Naive thymus-derived CD8-positive, alpha-beta T cell (primary cell): ENCODE measurements around the gene RHOT1. TPM values are rescaled to one million over a fixed set of nuclear protein-coding genes. Genes with fewer than 3 reads are reported as not detected.
A peak's percentile ranks its signal among the peaks of the same experiment; 100 is the strongest.
"Not testable (repeated sequence)": the region's sequence is repeated elsewhere in the genome, so short reads cannot be mapped to it uniquely, and the experiment has no call there.

Experiments
- ATAC-seq, 2 donors: fragments of 150-1000 bp; cut with Tn5 transposase in 1 of 2; sonication (Bioruptor Pico), chemical (Tn5 transposase) in 1 of 2; 1 replicate in 1 of 2; 2 replicates in 1 of 2; pipeline ENCODE4 v1.10.0; 2021; ENCODE audit warnings: mild to moderate bottlenecking in 2 of 2, moderate library complexity in 2 of 2
- POLR2A ChIA-PET: fragments of 350-600 bp; sonication (Branson Sonifier 250); formaldehyde crosslinking; loops from one replicate; lab custom pipeline; 2021; ENCODE audit warnings: antibody characterized with exemption; lab: Charles Lee
- DNase-seq, 10 donors: peaks; one replicate each; pipeline versions ENCODE4 v3.0.0 to v3.0.0-alpha.2; 2020 to 2022
- H3K27ac Mint-ChIP-seq, 10 donors: one replicate each; pipeline ENCODE4 v1.8.0; 2020 to 2022; ENCODE audit warnings: mild to moderate bottlenecking in 10 of 10, mixed read lengths in 10 of 10, moderate library complexity in 4 of 10, inconsistent platforms in 1 of 10
- H3K27me3 Mint-ChIP-seq, 5 donors: one replicate each; pipeline ENCODE4 v1.8.0; 2021 to 2022; ENCODE audit warnings: mixed read lengths in 5 of 5
- H3K36me3 Mint-ChIP-seq, 3 donors: one replicate each; pipeline ENCODE4 v1.8.0; 2020 to 2022; ENCODE audit warnings: mixed read lengths in 3 of 3, mild to moderate bottlenecking in 2 of 3, inconsistent platforms in 1 of 3
- H3K4me1 Mint-ChIP-seq, 4 donors: one replicate each; pipeline ENCODE4 v1.8.0; 2021 to 2022; ENCODE audit warnings: mixed read lengths in 4 of 4
- H3K4me3 Mint-ChIP-seq, 10 donors: one replicate each; pipeline ENCODE4 v1.8.0; 2020 to 2022; ENCODE audit warnings: mild to moderate bottlenecking in 10 of 10, mixed read lengths in 10 of 10, moderate library complexity in 6 of 10, inconsistent platforms in 1 of 10
- H3K9me3 Mint-ChIP-seq, 9 donors: one replicate each; pipeline ENCODE4 v1.8.0; 2020 to 2022; ENCODE audit warnings: mixed read lengths in 9 of 9, mild to moderate bottlenecking in 3 of 9, inconsistent platforms in 1 of 9, moderate library complexity in 1 of 9
- polyA plus RNA-seq, 3 donors: library from polyadenylated mRNA; unstranded; fragments of 300-500 nt; fragmentation: Illumina TruSeq; gene quantifications; one replicate each; pipeline ENCODE4 v1.2.3, GENCODE V29; 2021
- total RNA-seq, 8 experiments: library from RNA in 2 of 8; stranded (reverse) in 2 of 8; gene quantifications; one replicate each; pipeline ENCODE4 v1.2.3 and lab custom pipeline; 2021 to 2026

The RHOT1 gene
- total and polyA plus RNA-seq, 5 experiments from 2014 or later = 17.8 to 35.6 (median 26.7) TPM

DNA sequence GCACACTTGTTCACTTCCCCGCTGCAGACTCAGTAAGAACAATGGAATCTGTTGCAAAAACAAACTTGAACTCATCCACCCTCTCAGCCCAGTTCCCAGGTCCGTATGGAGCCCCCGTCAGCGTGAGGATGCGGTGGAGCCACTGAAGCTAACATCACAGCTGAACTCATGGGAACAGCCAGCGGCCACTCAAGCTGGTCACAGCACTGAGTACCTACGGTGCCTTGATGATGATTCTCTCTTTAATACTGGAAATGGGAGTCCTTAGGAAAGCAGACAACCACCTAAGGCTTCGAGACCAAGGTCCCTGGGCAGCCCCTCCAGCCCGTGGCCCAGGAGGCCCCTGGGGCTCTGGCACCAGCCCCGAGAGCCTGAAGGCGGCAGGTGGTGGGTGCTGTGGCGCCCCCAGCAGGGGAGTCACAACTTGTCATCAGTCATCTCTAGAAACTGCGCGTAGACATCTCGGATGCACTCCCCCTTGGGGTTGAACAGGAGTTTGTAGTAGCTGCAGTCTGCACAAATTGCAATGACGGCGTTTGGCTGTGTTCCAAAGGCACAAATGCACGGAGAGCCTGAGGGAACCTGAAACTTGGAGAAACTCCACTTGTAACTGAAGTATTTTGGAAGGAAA is 31.0 kb upstream of the RHOT1 start:
- ATAC-seq (peak; percentile 57 to 81), DNase-seq (peak in 8 of 10 donors; percentile 15 to 64 (median 43))
- H3K27me3 Mint-ChIP-seq = no peaks in the 10 kb centered on the region
- H3K4me3 Mint-ChIP-seq = peak overlapping the region in 1 of 10 donors; percentile 14
- H3K27ac Mint-ChIP-seq = no peak overlapping the region
- no peaks in the 10 kb centered on the region for H3K36me3 Mint-ChIP-seq
- no peaks in the 10 kb centered on the region for H3K9me3 Mint-ChIP-seq
- POLR2A ChIA-PET = no interaction called here
- H3K4me1 Mint-ChIP-seq = peaks cover 10 to 29% (median 23%) of the 10 kb centered on the region in 4 donors

DNA sequence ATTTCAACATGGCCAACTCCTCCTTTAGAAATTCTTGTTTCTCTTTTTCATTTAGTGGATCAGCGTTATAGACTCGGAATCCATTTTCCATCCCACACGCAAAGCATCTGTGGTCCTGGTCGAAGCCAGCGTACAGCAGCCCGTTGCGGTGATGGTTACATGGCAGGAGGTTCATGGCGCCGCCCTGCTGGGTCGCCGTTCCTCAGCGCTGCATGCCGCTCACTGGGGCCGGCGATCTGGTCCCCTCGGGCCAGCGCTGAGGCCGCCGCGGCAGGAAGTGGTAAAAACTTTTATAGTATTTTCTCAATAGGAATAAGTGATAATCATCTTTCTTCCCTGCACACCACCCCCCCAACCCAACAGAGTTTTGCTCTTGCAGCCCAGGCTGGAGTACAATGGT is 29.9 kb upstream of the RHOT1 start:
- DNase-seq (no peak), ATAC-seq (no peak)
- Mint-ChIP-seq H3K4me3 (no peak overlapping the region), H3K4me1 (peaks cover 5 to 27% (median 18%) of the 10 kb centered on the region in 4 donors), H3K27ac (no peak overlapping the region), H3K9me3 (no peaks in the 10 kb centered on the region), H3K27me3 (no peaks in the 10 kb centered on the region), H3K36me3 (no peaks in the 10 kb centered on the region)
- POLR2A ChIA-PET = no interaction called here

DNA sequence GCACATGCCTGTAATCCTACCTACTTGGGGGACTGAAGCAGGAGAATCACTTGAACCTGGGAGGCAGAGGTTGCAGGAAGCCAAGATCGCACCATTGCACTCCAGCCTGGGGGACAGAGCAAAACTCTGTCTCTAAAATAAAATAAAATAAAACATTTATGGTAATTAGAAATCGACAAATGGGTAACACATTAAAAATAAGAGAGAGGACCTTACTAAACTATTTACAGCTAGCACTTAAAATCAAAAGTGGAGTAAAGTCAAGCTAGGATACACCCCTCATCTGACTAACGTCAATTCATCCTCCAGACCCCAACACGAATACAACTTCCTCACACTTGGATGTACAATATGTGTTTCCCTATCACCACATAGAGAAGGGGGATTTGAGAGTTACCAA is 27.8 kb upstream of the RHOT1 start:
- Mint-ChIP-seq H3K4me1 (peaks cover 5 to 24% (median 17%) of the 10 kb centered on the region in 4 donors), H3K36me3 (no peaks in the 10 kb centered on the region), H3K27me3 (no peaks in the 10 kb centered on the region), H3K9me3 (no peaks in the 10 kb centered on the region), H3K4me3 (no peak overlapping the region), H3K27ac (peak overlapping the region in 2 of 10 donors; percentile 19 to 51)
- no peak for ATAC-seq
- DNase-seq = no peak
- POLR2A ChIA-PET = no interaction called here

DNA sequence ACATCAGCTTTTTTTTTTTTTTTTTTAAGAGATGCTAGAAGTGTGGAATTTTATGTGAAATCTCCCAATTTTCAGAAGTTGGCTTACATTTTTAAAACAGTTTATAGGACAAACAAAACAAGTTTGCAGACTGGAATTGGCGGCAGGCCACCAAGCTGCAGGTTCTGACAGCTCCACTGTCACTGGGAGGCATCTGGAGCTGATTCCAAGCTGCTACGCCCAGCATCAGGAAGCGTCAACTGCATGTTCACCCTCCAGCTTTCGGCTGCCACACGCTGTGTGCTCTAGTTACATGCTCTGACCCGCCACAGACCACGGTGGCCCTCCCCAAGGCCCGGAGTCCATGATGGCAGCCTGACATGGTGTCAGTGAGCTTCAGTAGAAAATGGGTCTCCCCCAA is 26.8 kb upstream of the RHOT1 start:
- H3K9me3 Mint-ChIP-seq, POLR2A ChIA-PET, H3K36me3 Mint-ChIP-seq, H3K27ac Mint-ChIP-seq, DNase-seq, ATAC-seq, H3K27me3 Mint-ChIP-seq, H3K4me3 Mint-ChIP-seq: not testable (repeated sequence)
- peaks cover 5 to 24% (median 17%) of the 10 kb centered on the region in 4 donors for H3K4me1 Mint-ChIP-seq

DNA sequence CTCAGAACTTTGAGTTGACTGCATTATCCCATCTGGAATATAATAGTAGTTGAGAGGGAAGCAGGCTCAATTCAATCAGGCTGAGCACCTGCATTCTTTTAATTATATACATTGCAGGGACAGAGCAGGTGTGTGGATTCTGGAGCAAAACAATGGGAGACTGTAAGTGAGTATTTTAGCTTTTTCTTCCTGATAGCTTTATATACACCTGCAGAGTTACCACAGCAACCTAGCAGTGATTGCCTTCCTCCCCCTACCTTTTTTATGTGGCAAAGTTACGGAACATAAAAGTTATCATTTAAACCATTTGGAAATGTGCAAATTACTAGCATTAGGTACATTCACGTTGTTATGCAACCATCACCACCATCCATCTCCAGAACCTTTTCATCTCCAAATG is 25.4 kb upstream of the RHOT1 start:
- ATAC-seq (peak in 1 of 2 donors; percentile 46), DNase-seq (peak in 1 of 10 donors; percentile 21)
- Mint-ChIP-seq H3K9me3 (no peaks in the 10 kb centered on the region), H3K27ac (peak overlapping the region in 2 of 10 donors; percentile 39 to 62), H3K27me3 (no peaks in the 10 kb centered on the region), H3K36me3 (no peaks in the 10 kb centered on the region), H3K4me3 (peak overlapping the region in 1 of 10 donors; percentile 5), H3K4me1 (peaks cover 5 to 19% (median 12%) of the 10 kb centered on the region in 4 donors)
- POLR2A ChIA-PET = no interaction called here

DNA sequence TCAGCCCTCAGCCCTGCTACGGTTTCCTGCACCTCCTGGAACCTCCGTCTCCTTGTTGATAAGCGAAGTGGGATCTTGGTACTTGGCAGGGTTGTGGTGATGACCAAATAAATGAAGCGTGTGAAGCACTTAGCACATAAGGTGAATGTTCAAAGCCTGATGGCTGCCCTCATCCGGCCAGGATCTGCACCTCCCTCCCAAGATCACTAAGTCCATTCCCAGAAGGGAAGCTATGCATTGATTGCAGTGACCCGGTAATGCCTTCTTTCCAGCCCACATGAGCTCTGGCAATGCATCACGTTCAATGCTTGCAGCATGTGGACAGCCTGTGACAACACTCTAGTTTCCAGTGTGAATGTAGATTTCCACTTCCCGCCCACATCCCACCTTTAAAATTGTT is 24.9 kb upstream of the RHOT1 start:
- peaks cover 5 to 19% (median 12%) of the 10 kb centered on the region in 4 donors for H3K4me1 Mint-ChIP-seq
- peak overlapping the region in 2 of 10 donors; percentile 5 to 10 for H3K4me3 Mint-ChIP-seq
- ATAC-seq (no peak), DNase-seq (no peak)
- peak overlapping the region in 2 of 10 donors; percentile 39 to 75 for H3K27ac Mint-ChIP-seq
- POLR2A ChIA-PET = interaction anchor here (1.0 kb wide), 1 partner anchor 11 kb away, joined by 3 read pairs; no protein-coding TSS in a partner anchor
- H3K27me3 Mint-ChIP-seq = no peaks in the 10 kb centered on the region
- H3K9me3 Mint-ChIP-seq = no peaks in the 10 kb centered on the region
- no peaks in the 10 kb centered on the region for H3K36me3 Mint-ChIP-seq

DNA sequence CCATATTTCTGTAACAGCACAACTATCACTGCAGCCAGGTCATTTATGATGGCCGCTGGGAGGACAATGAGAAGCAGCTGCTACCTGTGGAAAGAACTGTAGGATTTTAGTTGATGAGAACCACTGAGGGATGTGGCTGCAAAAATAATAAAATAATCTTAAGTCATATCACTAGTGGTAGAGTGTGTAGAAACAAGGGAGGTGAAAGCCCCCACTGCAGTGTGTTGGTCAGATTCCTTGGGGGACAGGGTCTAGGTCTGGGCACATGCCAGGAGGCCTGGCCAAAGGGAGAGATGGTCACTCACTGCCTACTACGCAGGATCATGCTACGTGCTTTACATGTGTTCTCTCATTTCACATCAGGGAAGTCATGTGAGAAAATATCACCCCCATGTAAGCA is 24.2 kb upstream of the RHOT1 start:
- H3K9me3 Mint-ChIP-seq, H3K27me3 Mint-ChIP-seq, H3K36me3 Mint-ChIP-seq, ATAC-seq, H3K4me3 Mint-ChIP-seq, DNase-seq, H3K27ac Mint-ChIP-seq: not testable (repeated sequence)
- POLR2A ChIA-PET = interaction anchor here (1.0 kb wide), 1 partner anchor 11 kb away, joined by 3 read pairs; no protein-coding TSS in a partner anchor
- H3K4me1 Mint-ChIP-seq = peaks cover 5 to 19% (median 12%) of the 10 kb centered on the region in 4 donors

DNA sequence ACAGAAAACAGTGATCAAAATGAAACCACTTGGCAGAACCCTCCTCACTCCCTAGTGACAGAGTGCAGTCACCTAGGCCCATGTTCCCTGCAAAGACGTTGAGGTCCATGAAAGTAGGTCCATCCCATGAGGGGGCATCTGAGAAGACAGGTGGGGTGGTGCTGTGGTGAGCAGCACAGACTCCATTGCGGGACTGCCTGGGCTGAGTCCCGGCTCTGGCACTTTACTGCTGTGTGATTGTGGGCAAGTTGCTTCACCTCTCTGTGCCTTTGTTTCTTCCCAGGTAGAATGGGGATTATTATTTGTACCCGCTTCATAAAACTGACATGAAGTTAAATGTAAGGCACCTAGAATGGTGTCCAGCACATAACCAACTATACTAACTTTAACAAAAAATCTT is 23.5 kb upstream of the RHOT1 start:
- no peak for DNase-seq
- H3K9me3 Mint-ChIP-seq = no peaks in the 10 kb centered on the region
- H3K36me3 Mint-ChIP-seq = no peaks in the 10 kb centered on the region

DNA sequence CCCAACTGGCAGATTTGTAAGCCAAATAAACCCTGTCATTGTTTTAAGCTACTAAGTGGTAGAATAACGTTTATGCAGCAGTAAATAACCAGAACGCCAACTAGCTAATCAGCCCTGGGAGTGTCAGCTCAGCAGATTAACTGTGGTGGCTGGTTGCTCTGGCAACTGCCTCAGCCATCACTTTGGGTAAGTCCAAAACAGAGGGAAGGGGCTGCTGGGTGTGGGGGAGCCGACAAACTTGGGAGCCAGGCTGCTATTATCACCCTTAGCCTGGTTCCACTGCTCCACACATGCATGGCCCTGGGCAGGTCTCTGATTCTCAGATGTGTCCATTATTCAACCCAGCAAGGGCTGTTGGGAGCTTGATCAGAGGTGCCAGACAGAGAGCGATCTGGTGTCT is 22.2 kb upstream of the RHOT1 start:
- POLR2A ChIA-PET = no interaction called here
- peaks cover 4 to 11% (median 9%) of the 10 kb centered on the region in 4 donors for H3K4me1 Mint-ChIP-seq

More for the DNA sequence above, 23.5 kb upstream of the RHOT1 start:
- H3K27ac Mint-ChIP-seq = no peak overlapping the region
- no peak overlapping the region for H3K4me3 Mint-ChIP-seq
- POLR2A ChIA-PET = no interaction called here
- ATAC-seq = no peak
- H3K4me1 Mint-ChIP-seq = peaks cover 5 to 16% (median 11%) of the 10 kb centered on the region in 4 donors
- H3K27me3 Mint-ChIP-seq = no peaks in the 10 kb centered on the region

DNA sequence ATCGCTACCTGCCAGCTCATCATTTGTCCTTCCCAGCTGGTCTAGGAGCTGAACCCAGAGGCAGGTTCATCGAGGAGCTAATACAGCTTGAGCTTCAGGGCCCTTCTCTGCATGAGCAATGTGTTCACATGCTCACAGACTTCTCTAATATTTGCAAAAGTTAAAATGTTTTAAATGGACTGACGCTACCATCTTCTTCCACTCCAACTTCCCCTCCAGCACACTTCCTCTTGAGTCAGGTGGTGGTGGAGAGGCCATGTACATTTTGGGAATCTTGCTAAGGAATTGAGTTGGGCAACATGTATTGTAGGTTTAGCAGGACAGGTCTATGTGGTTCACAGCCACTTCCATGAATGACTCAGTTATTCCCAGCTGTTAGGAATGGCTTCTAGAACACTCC is 21.6 kb upstream of the RHOT1 start:
- H3K4me3 Mint-ChIP-seq = no peak overlapping the region
- H3K9me3 Mint-ChIP-seq = no peaks in the 10 kb centered on the region
- no peaks in the 10 kb centered on the region for H3K36me3 Mint-ChIP-seq
- peaks cover 6 to 15% (median 9%) of the 10 kb centered on the region in 4 donors for H3K4me1 Mint-ChIP-seq
- H3K27me3 Mint-ChIP-seq = no peaks in the 10 kb centered on the region
- H3K27ac Mint-ChIP-seq = peak overlapping the region in 1 of 10 donors; percentile 24
- POLR2A ChIA-PET = no interaction called here
- DNase-seq (no peak), ATAC-seq (no peak)

More for the DNA sequence above, 22.2 kb upstream of the RHOT1 start:
- DNase-seq = no peak
- H3K4me3 Mint-ChIP-seq = no peak overlapping the region
- H3K9me3 Mint-ChIP-seq = no peaks in the 10 kb centered on the region
- no peaks in the 10 kb centered on the region for H3K27me3 Mint-ChIP-seq
- peak overlapping the region in 1 of 10 donors; percentile 20 for H3K27ac Mint-ChIP-seq
- ATAC-seq = no peak
- no peaks in the 10 kb centered on the region for H3K36me3 Mint-ChIP-seq

DNA sequence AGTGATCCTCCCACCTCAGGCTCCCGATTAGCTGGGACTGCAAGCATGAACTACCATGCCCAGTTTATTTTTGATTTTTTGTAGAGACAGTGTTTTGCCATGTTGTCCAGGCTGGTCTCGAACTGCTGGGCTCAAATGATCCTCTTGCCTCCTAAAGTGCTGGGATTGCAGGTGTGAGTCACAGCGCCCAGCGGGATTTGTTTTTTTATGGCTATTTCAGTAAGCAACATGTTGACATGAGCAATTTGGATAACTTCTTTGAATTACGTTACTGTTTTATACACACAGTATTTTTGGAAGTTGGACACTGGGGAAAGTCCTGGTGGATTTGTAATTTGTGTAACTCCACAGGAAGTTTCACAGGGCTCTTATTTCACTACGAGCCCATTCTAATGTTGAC is 18.5 kb upstream of the RHOT1 start:
- DNase-seq (no peak), ATAC-seq (no peak)
- Mint-ChIP-seq H3K36me3 (no peaks in the 10 kb centered on the region), H3K4me3 (no peak overlapping the region), H3K27ac (peak overlapping the region in 1 of 10 donors; percentile 25), H3K4me1 (peaks cover 12 to 22% (median 20%) of the 10 kb centered on the region in 4 donors), H3K9me3 (no peaks in the 10 kb centered on the region), H3K27me3 (no peaks in the 10 kb centered on the region)
- POLR2A ChIA-PET = interaction anchor here (0.6 kb wide), 1 partner anchor 1106 kb away, joined by 4 read pairs; no protein-coding TSS in a partner anchor

DNA sequence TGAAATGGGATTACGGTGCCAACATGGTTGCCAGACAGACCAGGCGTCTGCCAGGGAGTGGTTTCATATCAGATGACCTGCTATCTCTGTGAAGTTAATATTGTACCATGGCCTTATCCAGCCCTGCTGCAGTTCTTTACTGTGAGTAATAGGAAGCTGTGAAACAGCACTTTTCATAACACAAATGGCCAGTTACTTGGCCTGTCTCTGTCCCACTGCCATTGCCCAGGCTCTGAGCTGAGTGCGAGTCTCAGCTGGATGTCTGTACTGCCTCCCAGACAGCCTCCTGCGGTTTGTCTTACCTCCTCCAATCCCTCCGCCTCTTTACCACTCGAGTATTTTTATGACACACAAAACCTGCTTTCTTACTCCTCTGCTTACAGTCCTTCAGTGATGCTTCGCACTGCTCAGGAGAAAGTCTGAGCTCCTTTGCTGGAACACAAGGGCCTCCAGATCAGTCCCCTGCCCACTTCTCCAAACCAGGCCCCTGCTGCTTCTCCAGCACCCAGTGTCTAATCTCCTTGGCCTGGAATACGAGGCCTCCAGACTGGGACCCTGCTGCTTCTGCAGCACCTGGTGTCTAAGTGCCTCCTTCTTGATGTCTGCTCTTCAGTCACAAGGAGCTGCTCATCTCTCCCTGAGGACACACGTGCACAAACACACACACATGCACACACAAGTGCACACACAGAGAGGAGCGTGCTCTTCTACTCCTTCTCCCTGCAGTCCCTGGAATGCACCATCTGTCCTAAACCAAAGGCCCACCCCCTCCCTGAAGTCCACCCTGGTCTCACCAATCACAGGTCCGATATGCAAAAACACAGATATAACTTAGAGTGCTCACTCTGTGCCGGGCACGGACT is 17.1 kb upstream of the RHOT1 start:
- DNase-seq (no peak), ATAC-seq (no peak)
- peaks cover 12 to 32% (median 25%) of the 10 kb centered on the region in 4 donors for H3K4me1 Mint-ChIP-seq
- H3K36me3 Mint-ChIP-seq = peaks cover 0 to 2% (median 0%) of the 10 kb centered on the region in 3 donors
- H3K4me3 Mint-ChIP-seq = peak overlapping the region in 2 of 10 donors; percentile 26 to 34
- peak overlapping the region in 9 of 10 donors; percentile 38 to 100 (median 85) for H3K27ac Mint-ChIP-seq
- POLR2A ChIA-PET = interaction anchor here (3.1 kb wide), 1 partner anchor 21 kb away, joined by 21 read pairs; no protein-coding TSS in a partner anchor
- H3K9me3 Mint-ChIP-seq = no peaks in the 10 kb centered on the region
- H3K27me3 Mint-ChIP-seq = no peaks in the 10 kb centered on the region

DNA sequence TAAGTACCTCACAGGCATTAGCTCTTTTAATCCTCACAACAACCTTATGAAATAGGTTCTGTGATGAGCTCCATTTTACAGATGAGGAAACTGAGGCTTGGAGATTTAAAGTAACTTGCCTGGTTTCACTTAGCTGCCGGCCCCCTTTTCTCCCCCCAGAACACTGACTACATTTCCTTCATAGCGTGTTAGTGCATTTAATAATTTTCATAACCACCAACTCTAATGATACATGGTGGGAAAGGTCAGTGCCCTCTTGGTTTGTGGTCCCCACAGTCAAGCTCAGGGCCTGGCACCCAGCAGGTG is 16.5 kb upstream of the RHOT1 start:
- Mint-ChIP-seq H3K4me3 (peak overlapping the region in 1 of 10 donors; percentile 97), H3K4me1 (peaks cover 12 to 32% (median 25%) of the 10 kb centered on the region in 4 donors), H3K27me3 (no peaks in the 10 kb centered on the region), H3K36me3 (peaks cover 0 to 2% (median 0%) of the 10 kb centered on the region in 3 donors), H3K9me3 (no peaks in the 10 kb centered on the region), H3K27ac (peak overlapping the region in 8 of 10 donors; percentile 83 to 100 (median 98))
- POLR2A ChIA-PET = interaction anchor here (3.1 kb wide), 1 partner anchor 22 kb away, joined by 21 read pairs; no protein-coding TSS in a partner anchor
- DNase-seq (no peak), ATAC-seq (no peak)
